C4-2B (cell line): ENCODE data around the gene SMCP.

Experiments
- ZFX ChIP-seq: fragments of 450-650 bp; IDR thresholded peaks from 2 replicates; pipeline ENCODE4 v1.6.1; 2017
- TF ChIP-seq, protein P1 (sequence below): fragments of 450-650 bp; conservative IDR thresholded peaks from 2 replicates; pipeline ENCODE4 v1.5.1; 2017; ENCODE audit warnings: mild to moderate bottlenecking

DNA sequence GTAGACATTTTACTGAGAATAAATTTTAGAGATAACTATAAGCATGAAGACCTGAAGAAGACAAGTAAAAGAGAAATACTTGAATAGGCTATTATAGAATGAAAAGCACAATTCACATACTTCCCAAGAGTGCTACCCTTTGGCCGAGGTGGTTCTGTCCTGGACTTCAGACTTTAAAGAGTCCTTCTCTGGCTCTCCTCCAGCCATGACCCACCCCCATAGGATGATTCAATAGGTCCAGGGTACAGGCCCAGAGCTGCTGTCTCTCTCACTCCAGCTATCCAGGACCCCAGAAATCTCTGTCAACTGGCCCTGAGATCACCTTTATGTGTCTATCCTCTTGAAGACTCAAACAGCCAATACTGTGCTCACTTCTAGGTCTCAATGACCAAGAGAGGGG lies 1.3 kb upstream of the SMCP start:
- TF ChIP-seq, protein P1, sequence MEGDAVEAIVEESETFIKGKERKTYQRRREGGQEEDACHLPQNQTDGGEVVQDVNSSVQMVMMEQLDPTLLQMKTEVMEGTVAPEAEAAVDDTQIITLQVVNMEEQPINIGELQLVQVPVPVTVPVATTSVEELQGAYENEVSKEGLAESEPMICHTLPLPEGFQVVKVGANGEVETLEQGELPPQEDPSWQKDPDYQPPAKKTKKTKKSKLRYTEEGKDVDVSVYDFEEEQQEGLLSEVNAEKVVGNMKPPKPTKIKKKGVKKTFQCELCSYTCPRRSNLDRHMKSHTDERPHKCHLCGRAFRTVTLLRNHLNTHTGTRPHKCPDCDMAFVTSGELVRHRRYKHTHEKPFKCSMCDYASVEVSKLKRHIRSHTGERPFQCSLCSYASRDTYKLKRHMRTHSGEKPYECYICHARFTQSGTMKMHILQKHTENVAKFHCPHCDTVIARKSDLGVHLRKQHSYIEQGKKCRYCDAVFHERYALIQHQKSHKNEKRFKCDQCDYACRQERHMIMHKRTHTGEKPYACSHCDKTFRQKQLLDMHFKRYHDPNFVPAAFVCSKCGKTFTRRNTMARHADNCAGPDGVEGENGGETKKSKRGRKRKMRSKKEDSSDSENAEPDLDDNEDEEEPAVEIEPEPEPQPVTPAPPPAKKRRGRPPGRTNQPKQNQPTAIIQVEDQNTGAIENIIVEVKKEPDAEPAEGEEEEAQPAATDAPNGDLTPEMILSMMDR: no peak
- TF ChIP-seq ZFX: no peak
